ENCODE results near the gene ASCC3.

DNA sequence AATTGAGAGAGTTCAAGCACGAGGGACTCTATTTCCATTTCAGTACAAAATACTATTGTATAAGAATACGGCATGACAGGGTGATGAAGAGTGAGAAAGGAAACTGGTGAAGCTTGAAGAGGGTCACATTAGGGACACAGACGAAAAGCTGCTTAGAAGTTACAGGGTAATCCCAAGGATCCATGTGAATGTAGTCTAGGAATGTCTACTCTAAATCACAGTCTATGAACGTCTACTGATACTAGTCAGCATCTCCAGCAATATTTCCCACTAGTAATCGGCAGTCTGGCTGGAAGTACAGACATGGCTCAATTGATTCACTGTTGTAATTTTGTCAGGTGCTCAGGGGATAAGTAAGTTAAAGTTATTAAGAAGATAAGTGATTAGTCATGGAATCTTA, 156.4 kb downstream of the ASCC3 start:
- TF ChIP-seq, protein P1, sequence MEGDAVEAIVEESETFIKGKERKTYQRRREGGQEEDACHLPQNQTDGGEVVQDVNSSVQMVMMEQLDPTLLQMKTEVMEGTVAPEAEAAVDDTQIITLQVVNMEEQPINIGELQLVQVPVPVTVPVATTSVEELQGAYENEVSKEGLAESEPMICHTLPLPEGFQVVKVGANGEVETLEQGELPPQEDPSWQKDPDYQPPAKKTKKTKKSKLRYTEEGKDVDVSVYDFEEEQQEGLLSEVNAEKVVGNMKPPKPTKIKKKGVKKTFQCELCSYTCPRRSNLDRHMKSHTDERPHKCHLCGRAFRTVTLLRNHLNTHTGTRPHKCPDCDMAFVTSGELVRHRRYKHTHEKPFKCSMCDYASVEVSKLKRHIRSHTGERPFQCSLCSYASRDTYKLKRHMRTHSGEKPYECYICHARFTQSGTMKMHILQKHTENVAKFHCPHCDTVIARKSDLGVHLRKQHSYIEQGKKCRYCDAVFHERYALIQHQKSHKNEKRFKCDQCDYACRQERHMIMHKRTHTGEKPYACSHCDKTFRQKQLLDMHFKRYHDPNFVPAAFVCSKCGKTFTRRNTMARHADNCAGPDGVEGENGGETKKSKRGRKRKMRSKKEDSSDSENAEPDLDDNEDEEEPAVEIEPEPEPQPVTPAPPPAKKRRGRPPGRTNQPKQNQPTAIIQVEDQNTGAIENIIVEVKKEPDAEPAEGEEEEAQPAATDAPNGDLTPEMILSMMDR (conservative IDR thresholded peaks at IDR 0.05; ENCODE audit: low read length): no peak
- TF ChIP-seq EZH2phosphoT487 (IDR thresholded peaks at IDR 0.05; ENCODE audit: borderline replicate concordance): no peak

All from Loucy (cell line).